ENCODE data around the gene MAVS.

MAVS gene

DNA sequence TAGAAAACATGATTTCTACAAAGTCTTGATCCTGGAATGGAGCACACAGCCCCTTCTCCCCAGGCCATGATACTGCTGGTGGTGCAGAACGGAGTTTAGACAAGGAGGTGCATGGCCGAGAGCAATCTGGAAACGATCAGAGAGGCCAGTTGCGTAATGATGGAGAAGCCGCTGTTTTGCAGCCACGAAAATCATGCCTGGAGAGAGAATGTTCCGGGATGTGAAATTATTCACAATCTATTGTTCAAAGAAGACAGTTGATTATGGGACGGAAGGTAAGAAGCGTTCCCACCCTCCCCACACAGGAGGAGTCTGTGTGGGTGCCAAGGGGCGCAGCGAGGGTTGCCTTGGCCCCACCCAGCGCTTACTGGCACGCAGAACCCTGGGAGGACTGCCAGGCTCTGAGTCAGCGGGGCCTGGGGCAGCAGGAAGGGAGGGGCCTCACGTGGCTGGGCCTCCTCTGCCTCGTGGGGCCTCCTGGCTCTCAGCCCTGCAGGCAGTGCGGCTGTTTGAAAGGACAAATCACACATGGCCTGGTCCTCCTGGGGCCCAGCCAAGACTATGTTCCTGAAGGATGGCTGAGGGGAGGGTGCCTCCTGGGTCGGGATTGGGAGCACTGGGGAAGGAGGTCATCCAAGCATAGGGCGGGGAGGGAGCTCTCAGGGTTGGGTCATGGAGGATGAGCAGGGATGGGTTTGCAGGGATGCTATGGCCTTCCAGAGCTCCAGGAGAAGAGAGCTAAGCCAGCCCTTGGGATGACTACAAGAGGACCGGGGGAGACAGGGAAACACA, 35.0 kb upstream of the MAVS start:
- TF ChIP-seq MAX (IDR thresholded peaks at IDR 0.05; ENCODE audit: low read depth, low read length) (peak; percentile 99), POLR2A (IDR thresholded peaks at IDR 0.05; ENCODE audit: extremely low read depth, insufficient read length) (peak; percentile 58), MYC (IDR thresholded peaks at IDR 0.05; ENCODE audit: low read depth, low read length) (peak; percentile 99)
- TF ChIP-seq, protein P1, sequence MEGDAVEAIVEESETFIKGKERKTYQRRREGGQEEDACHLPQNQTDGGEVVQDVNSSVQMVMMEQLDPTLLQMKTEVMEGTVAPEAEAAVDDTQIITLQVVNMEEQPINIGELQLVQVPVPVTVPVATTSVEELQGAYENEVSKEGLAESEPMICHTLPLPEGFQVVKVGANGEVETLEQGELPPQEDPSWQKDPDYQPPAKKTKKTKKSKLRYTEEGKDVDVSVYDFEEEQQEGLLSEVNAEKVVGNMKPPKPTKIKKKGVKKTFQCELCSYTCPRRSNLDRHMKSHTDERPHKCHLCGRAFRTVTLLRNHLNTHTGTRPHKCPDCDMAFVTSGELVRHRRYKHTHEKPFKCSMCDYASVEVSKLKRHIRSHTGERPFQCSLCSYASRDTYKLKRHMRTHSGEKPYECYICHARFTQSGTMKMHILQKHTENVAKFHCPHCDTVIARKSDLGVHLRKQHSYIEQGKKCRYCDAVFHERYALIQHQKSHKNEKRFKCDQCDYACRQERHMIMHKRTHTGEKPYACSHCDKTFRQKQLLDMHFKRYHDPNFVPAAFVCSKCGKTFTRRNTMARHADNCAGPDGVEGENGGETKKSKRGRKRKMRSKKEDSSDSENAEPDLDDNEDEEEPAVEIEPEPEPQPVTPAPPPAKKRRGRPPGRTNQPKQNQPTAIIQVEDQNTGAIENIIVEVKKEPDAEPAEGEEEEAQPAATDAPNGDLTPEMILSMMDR (IDR thresholded peaks at IDR 0.05; ENCODE audit: low read depth, low read length), result no peak
- peak overlapping the region; percentile 61 for H3K4me3 ChIP-seq (ENCODE audit: low read depth, low read length)
- DNase-seq (ENCODE audit: low read depth), result peak; percentile 97

DNA sequence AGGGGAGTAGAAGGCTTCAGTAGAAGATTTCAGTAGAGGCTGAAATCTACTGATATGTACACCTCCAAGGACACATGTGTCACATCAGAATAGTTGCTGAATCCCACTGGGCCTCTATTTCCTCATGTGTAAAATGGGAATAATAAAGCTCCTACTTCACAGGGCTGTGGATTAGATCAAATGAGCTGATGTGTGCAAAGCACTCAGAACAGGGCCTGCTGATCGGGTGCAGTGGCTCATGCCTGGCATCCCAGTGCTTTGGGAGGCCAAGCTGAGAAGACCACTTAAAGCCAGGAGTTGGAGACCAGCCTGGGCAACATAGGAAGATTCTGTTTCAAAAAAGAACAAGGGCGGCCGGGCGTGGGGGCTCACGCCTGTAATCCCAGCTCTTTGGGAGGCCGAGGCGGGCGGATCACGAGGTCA, 34.4 kb upstream of the MAVS start:
- no peak overlapping the region for H3K4me3 ChIP-seq (ENCODE audit: low read depth, low read length)
- no peak for TF ChIP-seq MAX (IDR thresholded peaks at IDR 0.05; ENCODE audit: low read depth, low read length)
- TF ChIP-seq MYC (IDR thresholded peaks at IDR 0.05; ENCODE audit: low read depth, low read length), result no peak
- no peak for TF ChIP-seq POLR2A (IDR thresholded peaks at IDR 0.05; ENCODE audit: extremely low read depth, insufficient read length)
- TF ChIP-seq, protein P1 (IDR thresholded peaks at IDR 0.05; ENCODE audit: low read depth, low read length), result no peak
- DNase-seq (ENCODE audit: low read depth), result no peak

DNA sequence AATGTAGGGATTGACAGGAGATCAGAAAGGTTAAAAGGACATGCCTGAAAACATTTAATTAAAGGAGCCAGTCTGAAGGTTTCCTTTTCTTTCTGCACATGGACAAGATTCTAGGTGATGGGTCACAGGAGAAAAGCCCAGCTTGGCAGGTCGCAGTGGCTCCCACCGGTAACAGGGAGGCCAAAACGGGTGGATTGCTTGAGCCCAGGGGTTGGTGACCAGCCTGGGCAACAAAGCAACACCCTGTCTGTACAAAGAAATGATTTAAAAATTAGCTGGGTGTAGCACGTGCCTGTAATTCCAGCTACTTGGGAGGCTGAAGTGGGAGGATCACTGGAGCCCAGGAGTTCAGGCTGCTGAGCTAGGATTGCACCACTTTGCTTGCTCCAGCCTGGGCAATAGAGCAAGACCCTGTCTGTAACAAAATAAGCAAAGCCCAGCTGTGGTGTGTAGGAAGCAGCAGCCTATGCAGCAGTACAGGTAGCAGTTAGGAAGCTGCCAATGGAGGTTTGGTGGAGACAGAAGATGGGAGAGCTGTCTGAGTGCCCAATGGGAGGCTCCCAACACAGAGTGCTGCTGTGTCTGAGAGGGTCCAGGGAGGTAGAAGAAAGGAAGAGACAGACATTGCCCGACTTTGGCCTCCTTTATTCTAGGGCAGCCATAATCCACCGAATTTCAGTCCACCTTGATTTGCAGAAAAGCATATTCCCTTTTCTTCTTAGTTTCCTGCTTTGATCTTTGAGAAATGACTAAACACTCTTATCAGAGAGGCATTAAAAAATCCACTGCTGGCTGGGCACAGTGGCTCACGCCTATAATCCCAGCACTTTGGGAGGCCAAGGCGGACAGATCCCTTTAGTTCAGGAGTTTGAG, 33.4 kb upstream of the MAVS start:
- TF ChIP-seq, protein P1 (IDR thresholded peaks at IDR 0.05; ENCODE audit: low read depth, low read length), result no peak
- TF ChIP-seq MAX (IDR thresholded peaks at IDR 0.05; ENCODE audit: low read depth, low read length), result no peak
- no peak for TF ChIP-seq MYC (IDR thresholded peaks at IDR 0.05; ENCODE audit: low read depth, low read length)
- TF ChIP-seq POLR2A (IDR thresholded peaks at IDR 0.05; ENCODE audit: extremely low read depth, insufficient read length), result no peak
- DNase-seq (ENCODE audit: low read depth), result no peak
- no peak overlapping the region for H3K4me3 ChIP-seq (ENCODE audit: low read depth, low read length)

- TF ChIP-seq, protein P1 (IDR thresholded peaks at IDR 0.05; ENCODE audit: low read depth, low read length), result no peak
- no peak for TF ChIP-seq MYC (IDR thresholded peaks at IDR 0.05; ENCODE audit: low read depth, low read length)
- TF ChIP-seq POLR2A (IDR thresholded peaks at IDR 0.05; ENCODE audit: extremely low read depth, insufficient read length), result no peak
- TF ChIP-seq MAX (IDR thresholded peaks at IDR 0.05; ENCODE audit: low read depth, low read length), result no peak
- no peak overlapping the region for H3K4me3 ChIP-seq (ENCODE audit: low read depth, low read length)
- DNase-seq (ENCODE audit: low read depth), result no peak
These were observed 32.6 kb upstream of the MAVS start for GRCh38 chr20:3813848-3814581.

DNA sequence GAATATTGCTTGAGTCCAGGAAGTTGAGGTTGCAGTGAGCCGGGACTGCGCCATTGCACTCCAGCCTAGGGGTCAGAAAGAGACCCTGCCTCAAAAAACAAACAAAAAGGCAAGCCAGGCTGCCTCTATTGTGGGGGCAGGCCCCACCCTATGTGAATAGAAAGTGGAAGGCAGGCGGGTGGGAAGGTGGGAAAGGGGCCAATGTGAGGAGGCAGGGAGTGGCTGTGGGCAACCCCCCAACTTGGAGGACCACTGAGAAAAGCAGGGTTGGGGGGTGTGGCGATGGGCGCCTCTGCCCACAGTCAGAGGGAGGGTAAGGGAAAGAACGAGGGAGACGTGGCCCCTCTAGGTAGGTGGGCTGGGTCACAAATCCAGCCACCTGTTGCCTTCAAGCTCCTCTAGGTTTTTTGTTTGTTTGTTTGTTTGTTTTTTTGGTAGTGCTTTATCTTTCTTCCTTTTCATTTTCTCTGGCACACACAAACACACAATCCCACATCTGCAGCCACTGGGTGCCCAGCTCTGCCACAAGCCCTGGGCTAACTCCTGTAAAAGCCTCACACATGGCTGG, 31.6 kb upstream of the MAVS start:
- no peak for DNase-seq (ENCODE audit: low read depth)
- TF ChIP-seq POLR2A (IDR thresholded peaks at IDR 0.05; ENCODE audit: extremely low read depth, insufficient read length) (no peak), MAX (IDR thresholded peaks at IDR 0.05; ENCODE audit: low read depth, low read length) (no peak), MYC (IDR thresholded peaks at IDR 0.05; ENCODE audit: low read depth, low read length) (no peak)
- TF ChIP-seq, protein P1 (IDR thresholded peaks at IDR 0.05; ENCODE audit: low read depth, low read length), result no peak
- no peak overlapping the region for H3K4me3 ChIP-seq (ENCODE audit: low read depth, low read length)
